Subcutaneous adipose tissue (tissue), 4 donors: Measurements from ENCODE around the gene GIMAP2. TPM values are rescaled to one million over a fixed set of nuclear protein-coding genes. Genes with fewer than 3 reads are reported as not detected.

Experiments used
- CTCF ChIP-seq: fragments of 450-650 bp; IDR thresholded peaks from one replicate; pipeline ENCODE4 v1.5.1; 2016; ENCODE audit warnings: low read depth, mild to moderate bottlenecking, control low read depth, antibody characterized with exemption, moderate library complexity
- total RNA-seq, 4 donors: library from RNA; depleted of rRNA; stranded (reverse); fragments of >200 nt; gene quantifications; one replicate each; pipeline ENCODE4 v1.1.0, GENCODE V29; 2016

The GIMAP2 gene
- total RNA-seq, 4 donors from 2014 or later: 10.9 to 45.9 (median 26.0) TPM

GRCh38 chr7:150656047-150656446, 29.5 kb upstream of the GIMAP2 start:
- no peak for TF ChIP-seq CTCF

GRCh38 chr7:150657526-150657925, 28.0 kb upstream of the GIMAP2 start:
- no peak for TF ChIP-seq CTCF

- no peak for TF ChIP-seq CTCF
Measured at GRCh38 chr7:150660939-150661613, 24.4 kb upstream of the GIMAP2 start.

- TF ChIP-seq CTCF: no peak
Measured at GRCh38 chr7:150663802-150664494, 21.6 kb upstream of the GIMAP2 start.

GRCh38 chr7:150665089-150665748, 20.3 kb upstream of the GIMAP2 start:
- no peak for TF ChIP-seq CTCF

GRCh38 chr7:150665896-150666295, 19.6 kb upstream of the GIMAP2 start:
- no peak for TF ChIP-seq CTCF

GRCh38 chr7:150666412-150666811, 19.1 kb upstream of the GIMAP2 start:
- no peak for TF ChIP-seq CTCF
